HepG2 (cell line): ENCODE results near the gene ARHGAP4. TPM values are rescaled to one million over a fixed set of nuclear protein-coding genes. Genes with fewer than 3 reads are reported as not detected.
A peak's percentile ranks its signal among the peaks of the same experiment; 100 is the strongest.

ENCODE experiments used
- ATAC-seq: fragments of 200-7000 bp; cut with Tn5 transposase; 3 replicates; pipeline ENCODE4 v1.9.1; 2020; ENCODE audit warnings: mild to moderate bottlenecking, moderate library complexity
- BruUV-seq: library from RNA; stranded (reverse); fragments of 400-500 nt; replicated peaks from 2 replicates; lab custom pipeline; 2021; lab: Mats Ljungman, UMichigan
- CTCF ChIA-PET: fragments of 300-600 bp; formaldehyde crosslinking; extraction: SDS; loops from one replicate; lab custom pipeline; 2021; ENCODE audit warnings: low total read pairs, inconsistent platforms, low intra/inter-chr PET ratio; lab: Yijun Ruan, JAX
- POLR2A ChIA-PET: fragments of 350-600 bp; sonication (Branson Sonifier 250); formaldehyde crosslinking; loops from one replicate; lab custom pipeline; 2020; ENCODE audit warnings: antibody characterized with exemption, inconsistent platforms; lab: Yijun Ruan, JAX
- DNase-seq: peaks from one replicate; pipeline ENCODE4 v3.0.0-alpha.2; 2015; ENCODE audit warnings: low spot score
- FAIRE-seq: peaks from 3 replicates; lab custom pipeline; 2011; peaks lifted over from hg19 to GRCh38; lab: Jason Lieb, UNC
- H2AFZ ChIP-seq: one replicate; pipeline ENCODE4 v1.6.1; 2011; ENCODE audit warnings: low read length, inconsistent platforms
- H3K27ac ChIP-seq: fragments of 300-600 bp; 3 replicates; pipeline ENCODE4 v1.8.0; 2011; ENCODE audit warnings: mixed run types, mild to moderate bottlenecking, mixed read lengths, low read length, inconsistent platforms; ENCODE audit not compliant: insufficient read depth; ENCODE audit errors: extremely low read length
- H3K27me3 ChIP-seq, 2 experiments: fragments of 200-600 bp in 1 of 2; 2 replicates in 1 of 2; 3 replicates in 1 of 2; pipeline versions ENCODE4 v1.6.0 to v1.8.0; 2011; ENCODE audit warnings: low read length in 2 of 2, mild to moderate bottlenecking in 2 of 2, moderate library complexity in 2 of 2, inconsistent platforms in 1 of 2; ENCODE audit not compliant: insufficient read depth in 2 of 2, control insufficient read depth in 1 of 2
- H3K36me3 ChIP-seq, 2 experiments: fragments of 200-600 bp in 1 of 2; replicated peaks in 1 of 2; 2 replicates in 1 of 2; 3 replicates in 1 of 2; pipeline versions ENCODE4 v1.5.1 to v1.8.0; 2011; ENCODE audit warnings: low read length in 2 of 2, inconsistent platforms in 1 of 2; ENCODE audit not compliant: insufficient read depth in 2 of 2, control insufficient read depth in 1 of 2
- H3K4me1 ChIP-seq: 2 replicates; pipeline ENCODE4 v1.5.1; 2012; ENCODE audit warnings: low read length, inconsistent platforms; ENCODE audit not compliant: insufficient read depth
- H3K4me2 ChIP-seq: 2 replicates; pipeline ENCODE4 v1.6.0; 2011; ENCODE audit warnings: low read depth, low read length, inconsistent platforms
- H3K4me3 ChIP-seq, 3 experiments: fragments of 200-600 bp in 1 of 3; sonication (generic), shearing (Covaris generic) in 1 of 3; replicated peaks in 1 of 3; 2 replicates each; pipeline ENCODE4 v1.5.1; 2011 to 2016; ENCODE audit warnings: low read length in 3 of 3, inconsistent platforms in 2 of 3, low read depth in 2 of 3, mild to moderate bottlenecking in 2 of 3, control low read depth in 1 of 3, mixed read lengths in 1 of 3; ENCODE audit not compliant: insufficient read depth in 1 of 3
- H3K79me2 ChIP-seq: one replicate; pipeline ENCODE4 v1.6.1; 2011; ENCODE audit warnings: low read length, inconsistent platforms; ENCODE audit not compliant: insufficient read depth
- H3K9ac ChIP-seq: 2 replicates; pipeline ENCODE4 v1.6.0; 2011; ENCODE audit warnings: mild to moderate bottlenecking, low read depth, low read length, inconsistent platforms; ENCODE audit not compliant: insufficient read depth
- H3K9me3 ChIP-seq: 2 replicates; pipeline ENCODE4 v1.5.1; 2012; ENCODE audit warnings: mild to moderate bottlenecking, low read length
- H4K20me1 ChIP-seq: 2 replicates; pipeline ENCODE4 v1.6.0; 2011; ENCODE audit warnings: inconsistent platforms, mild to moderate bottlenecking, low read length, moderate library complexity; ENCODE audit not compliant: insufficient read depth
- ARNTL ChIP-seq: sonication (generic); formaldehyde crosslinking; IDR thresholded peaks from 2 replicates; pipeline ENCODE4 v1.4.0; 2020; ENCODE audit warnings: mild to moderate bottlenecking, missing genetic modification reagents
- CHD2 ChIP-seq: IDR thresholded peaks from 2 replicates; pipeline ENCODE4 v1.6.1; 2011; ENCODE audit warnings: low read depth, low read length, improper control_type of control experiment
- MTF1 ChIP-seq: sonication (generic); formaldehyde crosslinking; IDR thresholded peaks from 2 replicates; pipeline ENCODE4 v1.5.0; 2020; ENCODE audit warnings: missing genetic modification reagents
- NFE2L1 ChIP-seq: sonication (generic); formaldehyde crosslinking; IDR thresholded peaks from 2 replicates; pipeline ENCODE4 v1.4.0; 2020; ENCODE audit warnings: missing genetic modification reagents, mild to moderate bottlenecking, borderline replicate concordance
- POLR2AphosphoS5 ChIP-seq: IDR thresholded peaks from 2 replicates; pipeline ENCODE4 v1.6.1; 2012; ENCODE audit warnings: low read depth, low read length
- RXRA ChIP-seq: sonication (generic); formaldehyde crosslinking; IDR thresholded peaks from 2 replicates; pipeline ENCODE4 v1.5.1; 2020; ENCODE audit warnings: missing genetic modification reagents
- SAP130 ChIP-seq: IDR thresholded peaks from 2 replicates; pipeline ENCODE4 v1.6.1; 2016; ENCODE audit warnings: low read depth
- SIX1 ChIP-seq: sonication (generic); formaldehyde crosslinking; IDR thresholded peaks from 2 replicates; pipeline ENCODE4 v1.4.0; 2020; ENCODE audit warnings: missing genetic modification reagents, borderline replicate concordance
- TARDBP ChIP-seq: sonication (generic); formaldehyde crosslinking; IDR thresholded peaks from 2 replicates; pipeline ENCODE4 v1.8.0; 2022; ENCODE audit warnings: mild to moderate bottlenecking, missing genetic modification reagents
- TRAFD1 ChIP-seq: sonication (generic); formaldehyde crosslinking; IDR thresholded peaks from 2 replicates; pipeline ENCODE4 v1.5.1; 2020; ENCODE audit warnings: missing genetic modification reagents, mild to moderate bottlenecking, borderline replicate concordance
- ZFP1 ChIP-seq: IDR thresholded peaks from 2 replicates; pipeline ENCODE4 v1.6.1; 2016
- ZFP82 ChIP-seq: sonication (generic); formaldehyde crosslinking; IDR thresholded peaks from 2 replicates; pipeline ENCODE4 v1.5.1; 2020; ENCODE audit warnings: mild to moderate bottlenecking, missing genetic modification reagents, borderline replicate concordance
- ZNF263 ChIP-seq: sonication (generic); formaldehyde crosslinking; IDR thresholded peaks from 2 replicates; pipeline ENCODE4 v1.4.0; 2020; ENCODE audit warnings: missing genetic modification reagents
- ZNF503 ChIP-seq: sonication (generic); formaldehyde crosslinking; IDR thresholded peaks from 2 replicates; pipeline ENCODE4 v1.4.0; 2020; ENCODE audit warnings: missing genetic modification reagents
- WGBS: methylation state at CpG from one replicate; pipeline ENCODE4 v1.1.6; 2017; ENCODE audit warnings: low lambda C conversion rate; 5-methylcytosine and 5-hydroxymethylcytosine counted together
- in situ Hi-C: cut with HindIII; loops from 2 replicates; pipeline ENCODE4 v1.10.0; 2017; ENCODE audit warnings: low pct_unique_long_range_greater_than_20kb; ENCODE audit not compliant: extremely low pct_ligation_motif_present
- intact Hi-C: fragments of 100-400 bp; cut with micrococcal nuclease; formaldehyde crosslinking; loops from one replicate; pipeline ENCODE4 v1.10.0; 2022; ENCODE audit not compliant: unreplicated experiment
- polyA plus RNA-seq, 8 experiments: library from polyadenylated mRNA; depleted of rRNA in 3 of 8; stranded (reverse) in 7 of 8; unstranded in 1 of 8; fragments of >200 nt; fragmentation: Illumina TruSeq in 4 of 8; extraction: Trizol in 4 of 8; gene quantifications; 2 replicates each; pipeline versions ENCODE4 v1.2.1 to v1.2.3, GENCODE V29; 2011 to 2016; ENCODE audit warnings: low read depth in 4 of 8, missing spikeins in 1 of 8, mixed read lengths in 1 of 8; ENCODE audit not compliant: insufficient read depth in 1 of 8
- total RNA-seq, 5 experiments: library from RNA; depleted of rRNA; stranded (reverse); fragments of >200 nt; fragmentation: Illumina TruSeq; extraction: Trizol; gene quantifications; 2 replicates each; pipeline ENCODE4 v1.2.3, GENCODE V29; 2016; ENCODE audit warnings: low read depth in 1 of 5

ARHGAP4 gene
- total and polyA plus RNA-seq, 2 of the 13 experiments (the other 11 are each of a cell fraction or from before 2014, with no cell fraction given): 0.57 to 0.64 TPM

DNA sequence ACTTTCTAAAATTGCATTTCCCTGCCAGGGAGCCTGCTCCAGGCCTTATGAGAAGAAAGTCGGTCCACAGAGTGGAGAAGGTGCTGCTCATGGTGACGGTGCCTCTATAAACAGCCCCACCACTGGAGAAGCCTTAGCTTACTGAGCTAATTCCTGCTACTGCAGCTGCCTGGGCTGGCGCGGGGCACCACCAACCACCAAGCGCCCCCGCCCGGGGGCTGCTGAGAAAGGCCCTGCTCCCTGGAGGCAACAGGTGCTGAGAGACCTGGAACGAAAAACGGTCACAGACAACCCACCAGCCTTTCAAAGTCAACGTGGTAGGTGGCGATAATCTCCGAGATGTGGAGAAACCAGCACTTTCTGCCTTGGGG lies 42.7 kb upstream of the ARHGAP4 start (continued):
- no peak for TF ChIP-seq TRAFD1 (CRISPR knock-in tag)
- no peak for TF ChIP-seq ZNF263
- no peak for TF ChIP-seq ARNTL (CRISPR knock-in tag)

DNA sequence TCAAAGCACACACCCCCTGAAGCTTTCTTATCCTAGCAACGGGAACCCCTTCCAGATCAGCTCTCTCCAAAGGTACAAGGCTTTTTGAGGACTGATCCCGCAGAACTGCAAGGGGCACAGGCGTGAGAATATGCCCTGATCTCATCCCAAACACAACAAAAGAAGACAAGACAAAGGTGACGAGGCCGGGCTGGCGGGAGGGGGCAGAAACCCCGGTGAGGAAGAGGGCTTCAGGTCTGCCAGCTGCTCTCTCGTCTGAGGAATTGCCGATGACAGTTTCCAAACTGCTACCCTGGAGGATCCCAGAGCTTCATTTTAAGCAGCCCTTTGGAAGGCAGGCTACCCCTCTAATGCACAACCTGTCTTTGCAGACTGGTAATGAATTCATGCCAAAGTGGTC lies 42.2 kb upstream of the ARHGAP4 start:
- 86% methylated on average over 8 of the region's 9 CpGs for WGBS
- Histone ChIP-seq H3K4me2 (peak overlapping the region; percentile 88), H2AFZ (no peak overlapping the region), H3K27ac (no peak overlapping the region), H3K9me3 (no peaks in the 10 kb centered on the region), H3K79me2 (peaks cover 66% of the 10 kb centered on the region), H4K20me1 (peaks cover 45% of the 10 kb centered on the region), H3K4me1 (peaks cover 37% of the 10 kb centered on the region), H3K27me3 (no peaks in the 10 kb centered on the region; a peak in 1 of 5 replicates), H3K9ac (no peak overlapping the region), H3K36me3 (peaks cover 3 to 29% of the 10 kb centered on the region in 2 experiments; a peak in 4 of 5 replicates), H3K4me3 (peak overlapping the region in 1 of 3 experiments; percentile 90; a peak in 2 of 6 replicates)
- ATAC-seq: no peak
- no TSS peak for BruUV-seq
- FAIRE-seq: no peak
- POLR2A ChIA-PET: interaction anchor here (1.4 to 1.7 kb wide), 3 partner anchors 10 to 45 kb away, joined by 3 to 5 read pairs (median 4); no protein-coding TSS in a partner anchor
- in situ Hi-C loops: no loop called here
- no peak for DNase-seq
- CTCF ChIA-PET: no interaction called here
- TF ChIP-seq POLR2AphosphoS5 (no peak), RXRA (CRISPR knock-in tag) (no peak), MTF1 (no peak), SIX1 (no peak), ZNF503 (no peak), NFE2L1 (no peak), CHD2 (no peak), SAP130 (no peak), ZFP82 (CRISPR knock-in tag) (no peak), ZFP1 (CRISPR knock-in tag) (no peak), TARDBP (CRISPR knock-in tag) (no peak)
- intact Hi-C loops: no loop called here
